RWPE1 (cell line): ENCODE results near the gene RIMBP2.

Source experiments
- CTCF ChIA-PET: fragments of 350-600 bp; sonication (Branson Sonifier 250); formaldehyde crosslinking; extraction: SDS; loops from one replicate; lab custom pipeline; 2021; lab: Yijun Ruan, JAX
- POLR2A ChIA-PET: fragments of 400-600 bp; formaldehyde crosslinking; extraction: SDS; loops from one replicate; lab custom pipeline; 2020; ENCODE audit warnings: antibody characterized with exemption; ENCODE audit not compliant: low non-redundant PET; lab: Yijun Ruan, JAX
- DNase-seq: peaks from one replicate; pipeline ENCODE4 v3.0.0; 2012; ENCODE audit warnings: low spot score
- H3K27ac ChIP-seq: fragments of 450-650 bp; 2 replicates; pipeline ENCODE4 v1.5.1; 2017
- TF ChIP-seq, protein P1 (sequence below): fragments of 450-650 bp; conservative IDR thresholded peaks from 2 replicates; pipeline ENCODE4 v1.5.1; 2017; ENCODE audit warnings: low read depth, mild to moderate bottlenecking

Gene RIMBP2

DNA sequence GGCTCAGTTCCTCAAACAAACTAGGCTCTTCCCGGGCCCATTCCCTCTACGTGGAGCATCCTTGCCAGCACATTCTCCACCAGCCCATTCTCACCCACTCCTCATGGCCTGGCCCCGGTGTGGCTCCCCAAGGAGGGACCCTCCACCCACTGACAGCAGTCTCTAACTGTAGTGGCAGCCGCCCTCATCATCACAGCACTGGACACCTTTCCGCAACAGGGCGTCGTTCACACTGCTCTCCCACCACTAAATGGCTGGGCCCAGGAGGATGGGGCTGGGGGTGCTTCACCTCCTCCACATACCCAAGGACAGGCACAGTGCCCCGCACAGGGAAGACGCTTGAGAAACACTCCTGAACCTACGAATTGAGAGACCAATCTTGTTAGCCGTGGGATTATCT is 123.0 kb downstream of the RIMBP2 start:
- ChIA-PET POLR2A (no interaction called here), CTCF (no interaction called here)
- no peak for DNase-seq
- TF ChIP-seq, protein P1, sequence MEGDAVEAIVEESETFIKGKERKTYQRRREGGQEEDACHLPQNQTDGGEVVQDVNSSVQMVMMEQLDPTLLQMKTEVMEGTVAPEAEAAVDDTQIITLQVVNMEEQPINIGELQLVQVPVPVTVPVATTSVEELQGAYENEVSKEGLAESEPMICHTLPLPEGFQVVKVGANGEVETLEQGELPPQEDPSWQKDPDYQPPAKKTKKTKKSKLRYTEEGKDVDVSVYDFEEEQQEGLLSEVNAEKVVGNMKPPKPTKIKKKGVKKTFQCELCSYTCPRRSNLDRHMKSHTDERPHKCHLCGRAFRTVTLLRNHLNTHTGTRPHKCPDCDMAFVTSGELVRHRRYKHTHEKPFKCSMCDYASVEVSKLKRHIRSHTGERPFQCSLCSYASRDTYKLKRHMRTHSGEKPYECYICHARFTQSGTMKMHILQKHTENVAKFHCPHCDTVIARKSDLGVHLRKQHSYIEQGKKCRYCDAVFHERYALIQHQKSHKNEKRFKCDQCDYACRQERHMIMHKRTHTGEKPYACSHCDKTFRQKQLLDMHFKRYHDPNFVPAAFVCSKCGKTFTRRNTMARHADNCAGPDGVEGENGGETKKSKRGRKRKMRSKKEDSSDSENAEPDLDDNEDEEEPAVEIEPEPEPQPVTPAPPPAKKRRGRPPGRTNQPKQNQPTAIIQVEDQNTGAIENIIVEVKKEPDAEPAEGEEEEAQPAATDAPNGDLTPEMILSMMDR = no peak
- H3K27ac ChIP-seq = no peak overlapping the region

- POLR2A ChIA-PET = no interaction called here
- DNase-seq = no peak
- CTCF ChIA-PET = no interaction called here
- TF ChIP-seq, protein P1 = no peak
- no peak overlapping the region for H3K27ac ChIP-seq
These were observed 123.5 kb downstream of the RIMBP2 start for GRCh38 chr12:130592641-130593040.

- CTCF ChIA-PET = no interaction called here
- TF ChIP-seq, protein P1 = no peak
- H3K27ac ChIP-seq = no peak overlapping the region
- POLR2A ChIA-PET = no interaction called here
- DNase-seq = no peak
These were observed 124.4 kb downstream of the RIMBP2 start for GRCh38 chr12:130591736-130592135.

GRCh38 chr12:130590685-130591084 is 125.4 kb downstream of the RIMBP2 start:
- H3K27ac ChIP-seq = no peak overlapping the region
- CTCF ChIA-PET = interaction anchor here (0.6 kb wide), 2 partner anchors 196 to 255 kb away, joined by 3 read pairs; no protein-coding TSS in a partner anchor
- DNase-seq = no peak
- TF ChIP-seq, protein P1 = no peak
- POLR2A ChIA-PET = no interaction called here

GRCh38 chr12:130589540-130590317 is 126.4 kb downstream of the RIMBP2 start:
- TF ChIP-seq, protein P1 = no peak
- POLR2A ChIA-PET = no interaction called here
- no peak overlapping the region for H3K27ac ChIP-seq
- CTCF ChIA-PET = interaction anchor here (0.6 kb wide), 1 partner anchor 254 kb away, joined by 3 read pairs; no protein-coding TSS in a partner anchor
- DNase-seq = no peak

GRCh38 chr12:130588696-130589539 is 127.2 kb downstream of the RIMBP2 start:
- POLR2A ChIA-PET = no interaction called here

More at GRCh38 chr12:130588696-130589539, 127.2 kb downstream of the RIMBP2 start:
- TF ChIP-seq, protein P1 = no peak
- H3K27ac ChIP-seq = no peak overlapping the region
- no peak for DNase-seq
- CTCF ChIA-PET = no interaction called here
